GM12878 (cell line): ENCODE results near the gene GRIN2D. TPM values are rescaled to one million over a fixed set of nuclear protein-coding genes. Genes with fewer than 3 reads are reported as not detected.

Experiments used
- ATAC-seq: fragments of 200-7000 bp; cut with Tn5 transposase; 3 replicates; pipeline ENCODE4 v1.9.1; 2020; ENCODE audit warnings: mild to moderate bottlenecking, moderate library complexity
- BruUV-seq: library from RNA; stranded (reverse); fragments of 400-500 nt; replicated peaks from 2 replicates; lab custom pipeline; 2021; lab: Mats Ljungman, UMichigan
- CTCF ChIA-PET: fragments of 300-600 bp; sonication (Branson Sonifier 250); formaldehyde crosslinking; extraction: SDS; loops from one replicate; lab custom pipeline; 2021; ENCODE audit warnings: inconsistent platforms; lab: Yijun Ruan, JAX
- POLR2A ChIA-PET: fragments of 350-600 bp; formaldehyde crosslinking; extraction: SDS; loops from one replicate; lab custom pipeline; 2021; ENCODE audit warnings: inconsistent platforms; lab: Charles Lee
- RAD21 ChIA-PET: fragments of 300-600 bp; sonication (Branson Sonifier 250); formaldehyde crosslinking; loops from one replicate; lab custom pipeline; 2023; ENCODE audit warnings: antibody characterized with exemption; ENCODE audit not compliant: unreplicated experiment; lab: Charles Lee
- SMC1A ChIA-PET: fragments of 300-600 bp; sonication (Branson Sonifier 250); formaldehyde crosslinking; loops from one replicate; lab custom pipeline; 2023; ENCODE audit not compliant: unreplicated experiment, uncharacterized antibody; lab: Charles Lee
- DNase-seq: peaks from one replicate; pipeline ENCODE4 v3.0.0-alpha.2; 2011; ENCODE audit warnings: low read depth, low spot score
- FAIRE-seq: peaks from 3 replicates; lab custom pipeline; 2011; peaks lifted over from hg19 to GRCh38; lab: Jason Lieb, UNC
- H2AFZ ChIP-seq: 2 replicates; pipeline ENCODE4 v1.6.0; 2011; ENCODE audit warnings: low read depth, low read length, control low read depth; ENCODE audit not compliant: control insufficient read depth
- H3K27ac ChIP-seq: 2 replicates; pipeline ENCODE4 v1.5.1; 2011; ENCODE audit warnings: control low read depth; ENCODE audit not compliant: control insufficient read depth, insufficient read depth
- H3K27me3 ChIP-seq, 2 experiments: replicated peaks in 1 of 2; 2 replicates each; pipeline versions ENCODE4 v1.6.0 to v1.6.1; 2011; ENCODE audit warnings: low read length in 1 of 2; ENCODE audit not compliant: control insufficient read depth in 2 of 2, insufficient read depth in 2 of 2
- H3K36me3 ChIP-seq, 2 experiments: 2 replicates each; pipeline ENCODE4 v1.5.1; 2011; ENCODE audit warnings: low read length in 1 of 2; ENCODE audit not compliant: control insufficient read depth in 2 of 2, insufficient read depth in 2 of 2
- H3K4me1 ChIP-seq: 2 replicates; pipeline ENCODE4 v1.6.1; 2011; ENCODE audit warnings: mild to moderate bottlenecking, low read length, moderate library complexity, mixed read lengths; ENCODE audit not compliant: control insufficient read depth, insufficient read depth
- H3K4me2 ChIP-seq: 2 replicates; pipeline ENCODE4 v1.6.0; 2011; ENCODE audit warnings: control low read depth; ENCODE audit not compliant: control insufficient read depth, insufficient read depth
- H3K4me3 ChIP-seq: fragments of 200-600 bp; sonication (generic); 2 replicates; pipeline ENCODE4 v1.5.1; 2016
- H3K79me2 ChIP-seq: 2 replicates; pipeline ENCODE4 v1.6.0; 2011; ENCODE audit warnings: low read length; ENCODE audit not compliant: control insufficient read depth, insufficient read depth
- H3K9ac ChIP-seq: 2 replicates; pipeline ENCODE4 v1.8.0; 2011; ENCODE audit warnings: low read length, control low read depth, mixed read lengths; ENCODE audit not compliant: control insufficient read depth, insufficient read depth
- H3K9me3 ChIP-seq: replicated peaks from 3 replicates; pipeline ENCODE4 v1.5.1; 2011; ENCODE audit warnings: mild to moderate bottlenecking, low read length; ENCODE audit not compliant: control insufficient read depth, insufficient read depth
- H4K20me1 ChIP-seq: 2 replicates; pipeline ENCODE4 v1.6.0; 2011; ENCODE audit not compliant: control insufficient read depth, insufficient read depth
- ASH2L ChIP-seq: fragments of 300-600, 200-600 bp; sonication (generic); IDR thresholded peaks from 2 replicates; pipeline ENCODE4 v1.6.1; 2017; ENCODE audit warnings: low read depth, mild to moderate bottlenecking, borderline replicate concordance
- EED ChIP-seq: sonication (generic); IDR thresholded peaks from 2 replicates; pipeline ENCODE4 v1.6.1; 2016; ENCODE audit warnings: antibody characterized with exemption, low read depth
- HDGF ChIP-seq: fragments of 450-650 bp; IDR thresholded peaks from 2 replicates; pipeline ENCODE4 v1.6.1; 2016; ENCODE audit warnings: antibody characterized with exemption
- IKZF2 ChIP-seq, 2 experiments: fragments of 450-650 bp; IDR thresholded peaks; 2 replicates each; pipeline ENCODE4 v1.6.1; 2017; ENCODE audit warnings: mild to moderate bottlenecking in 2 of 2, moderate library complexity in 2 of 2
- IRF4 ChIP-seq: IDR thresholded peaks from 2 replicates; pipeline ENCODE4 v1.6.1; 2011; ENCODE audit warnings: low read depth, low read length
- NBN ChIP-seq: fragments of 450-650 bp; IDR thresholded peaks from 2 replicates; pipeline ENCODE4 v1.6.1; 2016
- NKRF ChIP-seq: fragments of 450-650 bp; conservative IDR thresholded peaks from 2 replicates; pipeline ENCODE4 v1.6.1; 2017; ENCODE audit warnings: mild to moderate bottlenecking, moderate library complexity
- RFX5 ChIP-seq: IDR thresholded peaks from 2 replicates; pipeline ENCODE4 v1.6.1; 2011; ENCODE audit warnings: low read depth, low read length, improper control_type of control experiment
- SP1 ChIP-seq: IDR thresholded peaks from one replicate; pipeline ENCODE4 v1.6.1; 2011; ENCODE audit warnings: low read depth, low read length
- USF2 ChIP-seq: IDR thresholded peaks from 2 replicates; pipeline ENCODE4 v1.6.1; 2011; ENCODE audit warnings: low read depth, low read length, improper control_type of control experiment, borderline replicate concordance
- ZBTB40 ChIP-seq: fragments of 450-650 bp; IDR thresholded peaks from 2 replicates; pipeline ENCODE4 v1.6.1; 2016; ENCODE audit warnings: mild to moderate bottlenecking, moderate library complexity, borderline replicate concordance
- ZSCAN29 ChIP-seq: fragments of 450-650 bp; IDR thresholded peaks from 2 replicates; pipeline ENCODE4 v1.6.1; 2017; ENCODE audit warnings: mild to moderate bottlenecking, moderate library complexity
- WGBS: methylation state at CpG from one replicate; pipeline ENCODE4 v1.1.6; 2016; ENCODE audit warnings: low lambda C conversion rate; ENCODE audit not compliant: insufficient replicate concordance, insufficient coverage; ENCODE audit errors: missing lambda C conversion rate; 5-methylcytosine and 5-hydroxymethylcytosine counted together
- in situ Hi-C: fragments of 300-500 bp; cut with MboI; formaldehyde crosslinking; loops from 9 replicates; pipeline ENCODE4 v1.14.3; 2018; ENCODE audit warnings: mixed read lengths
- intact Hi-C: fragments of 100-400 bp; cut with micrococcal nuclease; formaldehyde crosslinking; loops from one replicate; pipeline ENCODE4 v1.14.2; 2022; ENCODE audit not compliant: unreplicated experiment
- polyA plus RNA-seq, 11 experiments: library from polyadenylated mRNA; depleted of rRNA in 4 of 11; unstranded in 6 of 11; stranded (reverse) in 5 of 11; fragments of >200 nt; fragmentation: Nextera tagmentation in 4 of 11; fragmentation: Illumina TruSeq in 1 of 11; extraction: Ambion mirVana in 4 of 11; extraction: Trizol in 1 of 11; gene quantifications; 1 replicate in 1 of 11; 2 replicates in 10 of 11; pipeline versions ENCODE4 v1.2.1 to v1.2.3, GENCODE V29; 2011 to 2016; ENCODE audit warnings: inconsistent platforms in 2 of 11, missing spikeins in 2 of 11, low read depth in 1 of 11
- total RNA-seq, 4 experiments: library from RNA; depleted of rRNA in 3 of 4; stranded (reverse); fragments of >200 nt in 3 of 4; fragmentation: Illumina TruSeq in 1 of 4; extraction: Trizol in 1 of 4; gene quantifications; 2 replicates each; pipeline versions ENCODE4 v1.2.1 to v1.2.3, GENCODE V29; 2013 to 2021

Gene GRIN2D
- total and polyA plus RNA-seq, 10 of the 15 experiments (the other 5 are each of a cell fraction or from before 2014, with no cell fraction given), result 0.03 to 0.38 (median 0.04) TPM; not detected in 3

GRCh38 chr19:48397263-48398101 lies 4.0 kb downstream of the GRIN2D start:
- peak overlapping the region; percentile 95 for H3K4me2 ChIP-seq
- in situ Hi-C loops, result no loop called here
- FAIRE-seq, result no peak
- H3K36me3 ChIP-seq, result no peaks in the 10 kb centered on the region
- H2AFZ ChIP-seq, result peak overlapping the region; percentile 33
- no peaks in the 10 kb centered on the region for H3K79me2 ChIP-seq
- no TSS peak for BruUV-seq
- peaks cover 8% of the 10 kb centered on the region; the same call in 1 of the 2 replicates for H3K4me1 ChIP-seq
- peak overlapping the region; percentile 64 for H3K9ac ChIP-seq
- ChIA-PET SMC1A (no interaction called here), RAD21 (no interaction called here), POLR2A (no interaction called here), CTCF (no interaction called here)
- 74% methylated on average over 22 of the region's 22 CpGs for WGBS
- H4K20me1 ChIP-seq, result no peaks in the 10 kb centered on the region
- H3K27me3 ChIP-seq, result peaks cover 13 to 16% of the 10 kb centered on the region in 2 experiments
- TF ChIP-seq SP1 (no peak), IKZF2 (IDR thresholded peaks at IDR 0.05) (peak in 1 of 2 experiments; percentile 22; a peak in 1 of 4 replicates), ASH2L (no peak), ZBTB40 (peak; percentile 31; the same call in 1 of the 2 replicates), USF2 (no peak), ZSCAN29 (no peak), RFX5 (no peak), NBN (0 out of 2 replicates have a peak, but pooled peaks have one; percentile 37), EED (no peak), HDGF (peak; percentile 77; the same call in 1 of the 2 replicates), IRF4 (no peak), NKRF (no peak)
- DNase-seq, result no peak
- H3K27ac ChIP-seq, result no peak overlapping the region; the same call in 1 of the 2 replicates
- no peak for ATAC-seq
- H3K4me3 ChIP-seq, result peak overlapping the region; percentile 74
- H3K9me3 ChIP-seq, result no peaks in the 10 kb centered on the region
- intact Hi-C loops, result no loop called here
